Activated naive CD4-positive, alpha-beta T cell treated with anti-CD3 and anti-CD28 coated beads, Interleukin-2, amount 50 U/mL, for 72 hours (primary cell): ENCODE measurements around the gene MR1. TPM values are rescaled to one million over a fixed set of nuclear protein-coding genes. Genes with fewer than 3 reads are reported as not detected.

Experiments
- ATAC-seq, 2 donors: fragments of 150-1000 bp; cut with Tn5 transposase; 2 replicates each; pipeline ENCODE4 v1.10.0; 2021; ENCODE audit warnings: mild to moderate bottlenecking in 2 of 2, moderate library complexity in 2 of 2
- DNase-seq, 2 donors: peaks; one replicate each; pipeline ENCODE4 v3.0.0; 2021 to 2022; ENCODE audit warnings: low spot score in 2 of 2
- H3K27ac Mint-ChIP-seq, 2 donors: one replicate each; pipeline ENCODE4 v1.8.0; 2022; ENCODE audit warnings: mild to moderate bottlenecking in 2 of 2, mixed read lengths in 2 of 2
- H3K36me3 Mint-ChIP-seq, 2 donors: one replicate each; pipeline ENCODE4 v1.8.0; 2022; ENCODE audit warnings: mixed read lengths in 2 of 2
- H3K9me3 Mint-ChIP-seq, 2 donors: one replicate each; pipeline ENCODE4 v1.8.0; 2022; ENCODE audit warnings: mixed read lengths in 2 of 2
- total RNA-seq, 2 donors: library from RNA; stranded (reverse); gene quantifications; one replicate each; pipeline ENCODE4 v1.2.3, GENCODE V29; 2022

MR1 gene
- total RNA-seq, 2 donors from 2014 or later, result 13.5 to 27.4 TPM

DNA sequence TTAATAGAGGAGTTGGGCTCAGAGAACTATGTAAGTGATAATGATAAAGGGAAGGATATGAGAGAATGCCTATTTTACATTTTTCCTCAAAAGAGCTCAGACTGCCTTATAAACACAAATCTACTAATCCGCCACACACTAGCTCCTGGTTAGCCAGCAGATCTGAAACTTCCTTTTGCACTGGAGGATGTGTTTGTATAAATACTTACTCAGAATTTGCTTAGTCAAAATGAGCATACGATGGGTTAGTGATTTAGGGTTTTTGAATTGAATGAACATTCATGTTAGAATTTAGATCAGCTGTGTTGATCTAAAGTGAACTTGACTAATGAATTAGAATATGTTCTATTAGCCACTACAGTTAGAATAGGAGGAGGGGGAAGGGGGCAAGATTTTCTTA lies 45.6 kb downstream of the MR1 start:
- Mint-ChIP-seq H3K36me3 (no peaks in the 10 kb centered on the region), H3K9me3 (no peaks in the 10 kb centered on the region), H3K27ac (no peak overlapping the region)
- DNase-seq (no peak), ATAC-seq (peak in 1 of 2 donors; percentile 72)

DNA sequence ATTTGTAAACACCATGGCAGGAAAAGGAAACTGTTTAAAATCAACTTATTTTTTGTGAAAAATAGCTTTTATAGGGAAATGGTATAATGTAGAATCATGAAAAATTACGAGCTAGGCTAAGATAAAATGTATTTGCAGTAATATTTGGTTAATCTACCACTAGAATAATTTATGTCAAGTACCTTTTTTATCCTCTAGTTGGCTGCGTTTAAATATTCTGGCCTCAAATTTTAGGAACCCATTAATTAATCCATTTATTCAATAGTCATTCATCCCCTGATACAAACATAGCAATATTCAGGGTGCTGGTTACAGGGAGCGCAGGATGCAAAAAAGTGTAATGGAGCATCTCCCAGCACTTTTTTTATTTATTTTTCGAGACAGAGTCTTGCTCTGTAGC lies 46.1 kb downstream of the MR1 start:
- ATAC-seq (no peak), DNase-seq (no peak)
- Mint-ChIP-seq H3K9me3 (no peaks in the 10 kb centered on the region), H3K36me3 (no peaks in the 10 kb centered on the region), H3K27ac (no peak overlapping the region)

DNA sequence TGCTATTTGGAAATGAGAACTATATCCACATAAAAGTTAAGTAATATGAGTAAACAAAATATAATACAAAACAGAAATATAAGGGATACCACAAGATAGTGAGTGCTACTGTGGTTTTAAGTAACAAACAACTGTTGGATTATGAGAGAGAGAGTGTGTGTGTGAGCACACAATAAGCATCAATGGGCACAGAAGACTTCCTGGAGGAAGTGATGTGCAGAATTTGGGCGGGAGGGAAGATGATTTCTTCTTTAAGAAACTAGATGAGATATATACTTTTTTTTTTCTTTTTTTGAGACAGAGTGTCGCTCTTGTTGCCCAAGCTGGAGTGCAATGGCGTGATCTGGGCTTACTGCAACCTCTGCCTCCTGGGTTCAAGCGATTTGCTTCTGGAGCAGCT lies 46.8 kb downstream of the MR1 start:
- DNase-seq (no peak), ATAC-seq (no peak)
- no peak overlapping the region for H3K27ac Mint-ChIP-seq
- H3K9me3 Mint-ChIP-seq, result no peaks in the 10 kb centered on the region
- no peaks in the 10 kb centered on the region for H3K36me3 Mint-ChIP-seq

DNA sequence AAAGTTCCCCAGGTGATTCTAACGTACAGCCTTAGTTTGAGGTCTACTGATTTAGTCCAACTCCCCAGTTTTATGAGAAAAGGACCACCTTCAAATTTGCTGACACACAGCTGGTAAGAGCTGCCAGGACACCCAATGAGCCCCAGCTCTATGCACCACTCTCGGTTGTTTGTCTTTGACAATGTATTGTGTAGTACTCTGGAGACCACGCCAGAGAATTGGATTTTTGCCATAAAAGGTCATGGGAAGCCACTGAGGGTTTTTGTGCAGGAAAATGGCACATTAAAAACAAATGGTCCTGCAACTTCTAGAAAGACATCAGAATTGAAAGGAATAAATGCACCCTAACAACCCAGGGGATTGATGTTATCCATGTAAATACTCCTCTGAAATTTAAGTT lies 47.6 kb downstream of the MR1 start:
- DNase-seq (no peak), ATAC-seq (no peak)
- Mint-ChIP-seq H3K36me3 (no peaks in the 10 kb centered on the region), H3K9me3 (no peaks in the 10 kb centered on the region), H3K27ac (no peak overlapping the region)

DNA sequence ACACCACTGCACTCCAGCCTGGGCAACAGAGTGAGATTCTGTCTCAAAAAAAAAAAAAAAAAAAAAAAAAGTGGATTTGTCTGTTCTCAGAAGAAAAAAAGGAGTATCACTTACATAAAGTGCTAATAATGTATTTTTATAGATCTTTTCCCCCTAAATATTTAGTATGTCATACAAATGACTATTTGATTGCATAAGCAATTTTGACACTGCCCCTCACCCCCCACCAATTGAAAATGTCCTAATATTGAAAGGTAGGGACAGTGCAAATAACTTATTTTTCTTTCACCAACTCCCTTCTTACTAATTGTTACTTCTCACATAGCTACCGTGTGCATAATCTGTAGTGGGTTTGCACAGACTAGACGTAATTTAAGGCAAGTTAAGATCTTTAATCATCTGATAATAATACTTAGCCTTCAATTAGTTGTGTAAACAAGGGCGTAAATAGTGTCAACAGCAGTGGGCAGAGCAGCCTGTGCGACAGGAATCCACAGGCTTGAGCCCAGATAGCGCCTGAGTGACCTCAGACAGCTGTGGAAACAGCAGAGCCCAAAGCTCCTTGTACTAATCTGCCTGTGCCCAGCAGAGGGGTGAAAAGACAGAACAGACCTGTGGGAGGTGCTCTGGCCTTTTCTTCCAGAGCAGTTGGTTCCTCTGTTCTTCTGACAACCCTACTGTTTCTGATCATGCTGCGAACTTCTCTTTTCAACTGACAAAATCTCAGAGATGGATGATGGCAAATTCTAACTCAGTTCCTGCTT lies 50.2 kb downstream of the MR1 start:
- ATAC-seq (peak; percentile 26 to 36), DNase-seq (peak in 1 of 2 donors; percentile 47)
- Mint-ChIP-seq H3K36me3 (peaks cover 0 to 9% of the 10 kb centered on the region in 2 donors), H3K27ac (no peak overlapping the region), H3K9me3 (no peaks in the 10 kb centered on the region)

DNA sequence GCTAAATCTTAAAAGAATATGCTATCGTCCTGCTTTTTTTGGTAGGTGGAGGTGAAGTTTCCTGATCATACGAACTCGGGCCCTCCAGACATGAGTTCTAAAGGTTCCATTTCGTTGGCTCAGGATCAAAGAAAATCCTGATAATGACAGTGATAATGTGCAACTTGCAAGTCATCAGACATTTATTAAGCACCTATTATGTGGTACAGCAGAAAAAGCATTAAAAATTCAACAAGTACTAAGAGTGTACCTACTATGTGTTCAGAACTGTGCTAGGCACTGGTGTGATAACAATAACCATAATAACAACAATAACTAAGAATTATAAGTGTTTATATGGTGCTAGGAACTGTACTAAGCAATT lies 50.8 kb downstream of the MR1 start:
- Mint-ChIP-seq H3K9me3 (no peaks in the 10 kb centered on the region), H3K27ac (no peak overlapping the region), H3K36me3 (peaks cover 2 to 12% of the 10 kb centered on the region in 2 donors)
- ATAC-seq (no peak), DNase-seq (no peak)

DNA sequence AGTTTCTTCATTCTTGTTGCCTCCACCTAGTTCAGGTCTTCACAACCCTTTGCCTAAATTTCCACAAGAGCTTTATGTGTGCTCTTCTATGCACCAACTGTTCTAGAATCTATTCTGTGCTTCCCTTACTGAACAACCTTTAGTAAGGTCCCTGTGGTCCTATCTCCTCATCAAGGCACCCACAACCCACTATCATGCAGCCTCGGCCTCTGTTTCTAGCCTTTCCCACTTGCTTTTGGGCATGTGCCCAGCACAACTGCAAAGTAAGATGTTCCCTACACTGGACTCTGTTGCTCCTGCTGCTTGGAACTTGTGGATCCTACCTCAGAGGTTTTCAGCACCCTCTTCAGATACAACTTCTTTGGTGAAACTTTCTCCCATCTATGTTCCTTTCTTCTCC lies 52.3 kb downstream of the MR1 start:
- ATAC-seq (no peak), DNase-seq (no peak)
- no peaks in the 10 kb centered on the region for H3K9me3 Mint-ChIP-seq
- H3K27ac Mint-ChIP-seq, result no peak overlapping the region
- peaks cover 15 to 27% of the 10 kb centered on the region in 2 donors for H3K36me3 Mint-ChIP-seq

DNA sequence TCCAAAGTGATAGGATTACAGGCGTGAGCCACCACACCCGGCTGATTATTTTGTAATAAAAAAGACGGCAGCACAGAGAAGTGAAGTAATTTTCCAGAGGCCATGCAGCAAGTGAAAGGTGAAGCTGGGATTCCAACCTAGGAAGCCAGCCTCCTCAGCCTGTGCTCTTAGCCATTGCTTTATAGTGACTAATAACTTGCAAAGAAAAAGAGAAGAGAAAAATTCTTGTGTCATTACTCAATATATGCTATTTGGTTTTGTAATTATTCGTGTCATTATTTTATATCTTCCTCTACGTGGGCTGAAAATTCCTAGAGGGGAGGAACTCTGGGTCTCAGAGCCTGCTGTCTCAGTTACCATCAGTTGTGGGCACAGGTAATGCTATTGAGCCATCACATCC lies 53.1 kb downstream of the MR1 start:
- no peaks in the 10 kb centered on the region for H3K9me3 Mint-ChIP-seq
- DNase-seq, result no peak
- H3K36me3 Mint-ChIP-seq, result peaks cover 23 to 35% of the 10 kb centered on the region in 2 donors
- peak overlapping the region in 1 of 2 donors; percentile 100 for H3K27ac Mint-ChIP-seq
- ATAC-seq, result no peak

DNA sequence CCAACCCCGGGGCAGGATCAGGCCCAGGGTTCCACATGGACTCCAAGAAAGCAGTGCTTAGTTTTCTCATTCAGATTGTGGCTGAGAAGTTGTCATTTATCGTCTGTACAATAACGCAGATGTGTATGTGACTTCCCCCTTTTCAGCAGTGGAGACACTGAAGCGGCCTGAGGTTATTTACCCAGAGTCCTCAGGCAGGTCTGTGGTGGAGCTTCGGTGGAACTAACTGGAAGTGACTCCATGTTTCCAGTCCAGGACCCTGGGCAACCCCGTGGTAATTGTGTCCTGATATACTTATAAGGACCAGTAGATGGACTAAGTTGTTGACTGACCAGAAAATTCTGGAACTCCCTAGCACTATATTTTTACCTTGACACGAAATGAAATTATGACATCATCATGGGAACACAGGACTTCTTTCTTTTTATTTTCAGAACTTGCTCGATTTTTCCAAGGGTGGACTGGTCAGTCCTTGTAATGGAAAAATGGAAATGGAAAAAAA lies 53.7 kb downstream of the MR1 start:
- ATAC-seq (no peak), DNase-seq (no peak)
- peak overlapping the region in 1 of 2 donors; percentile 100 for H3K27ac Mint-ChIP-seq
- H3K36me3 Mint-ChIP-seq, result peaks cover 28 to 41% of the 10 kb centered on the region in 2 donors
- H3K9me3 Mint-ChIP-seq, result no peaks in the 10 kb centered on the region

DNA sequence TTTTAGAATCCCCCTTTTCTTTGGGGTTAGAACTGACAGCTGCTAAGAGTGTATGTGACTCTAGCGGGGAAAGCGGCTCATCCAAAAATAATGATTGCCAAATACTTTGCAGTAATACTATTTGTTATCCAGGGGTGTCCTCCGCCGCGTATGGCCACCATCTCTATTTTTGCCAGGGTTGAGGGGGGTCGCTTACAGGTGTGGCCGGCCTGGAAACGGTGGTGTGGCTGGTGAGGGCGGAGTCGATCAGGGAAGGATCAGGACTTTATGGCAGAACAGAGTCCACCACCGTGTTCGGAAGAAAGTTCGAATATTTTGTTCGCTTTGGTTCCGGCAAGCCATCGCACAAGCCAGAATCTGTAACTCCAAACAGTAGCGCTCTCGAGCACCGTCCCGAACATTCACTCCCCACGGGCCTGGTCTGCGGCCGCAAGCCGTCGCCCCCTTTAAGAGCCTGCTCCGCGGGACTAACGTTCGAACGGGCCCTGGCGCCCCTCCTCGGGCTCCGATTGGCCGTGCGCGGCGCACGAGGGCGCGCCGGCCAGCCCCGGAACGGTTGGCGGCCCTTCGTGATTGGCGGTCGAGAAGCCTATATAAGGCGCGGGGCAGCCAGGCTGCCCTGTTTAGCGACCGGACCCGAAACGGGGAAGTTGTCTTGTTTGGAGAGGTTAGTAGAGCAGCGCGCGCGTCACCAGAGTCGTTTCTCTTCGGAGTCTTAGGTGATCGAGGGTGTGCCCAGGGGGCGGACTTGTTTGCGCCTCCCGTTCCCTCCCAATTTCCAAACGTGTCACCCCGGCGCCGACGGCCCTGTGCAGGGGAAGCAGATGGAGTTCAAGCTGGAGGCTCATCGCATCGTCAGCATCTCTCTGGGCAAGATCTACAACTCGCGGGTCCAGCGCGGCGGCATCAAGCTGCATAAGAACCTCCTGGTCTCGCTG lies 54.6 kb downstream of the MR1 start, which contains the start of gene IER5:
Gene IER5, plus strand, starts transcription at position 622 of the 938 bp plus-strand sequence. Its CDS starts 203 bp downstream, at position 825.
- DNase-seq (peak; percentile 96 to 98), ATAC-seq (peak; percentile 75)
- H3K9me3 Mint-ChIP-seq, result no peaks in the 10 kb centered on the region
- peaks cover 37 to 49% of the 10 kb centered on the region in 2 donors for H3K36me3 Mint-ChIP-seq
- peak within 1 kb of the TSS; percentile 99 to 100 for H3K27ac Mint-ChIP-seq

DNA sequence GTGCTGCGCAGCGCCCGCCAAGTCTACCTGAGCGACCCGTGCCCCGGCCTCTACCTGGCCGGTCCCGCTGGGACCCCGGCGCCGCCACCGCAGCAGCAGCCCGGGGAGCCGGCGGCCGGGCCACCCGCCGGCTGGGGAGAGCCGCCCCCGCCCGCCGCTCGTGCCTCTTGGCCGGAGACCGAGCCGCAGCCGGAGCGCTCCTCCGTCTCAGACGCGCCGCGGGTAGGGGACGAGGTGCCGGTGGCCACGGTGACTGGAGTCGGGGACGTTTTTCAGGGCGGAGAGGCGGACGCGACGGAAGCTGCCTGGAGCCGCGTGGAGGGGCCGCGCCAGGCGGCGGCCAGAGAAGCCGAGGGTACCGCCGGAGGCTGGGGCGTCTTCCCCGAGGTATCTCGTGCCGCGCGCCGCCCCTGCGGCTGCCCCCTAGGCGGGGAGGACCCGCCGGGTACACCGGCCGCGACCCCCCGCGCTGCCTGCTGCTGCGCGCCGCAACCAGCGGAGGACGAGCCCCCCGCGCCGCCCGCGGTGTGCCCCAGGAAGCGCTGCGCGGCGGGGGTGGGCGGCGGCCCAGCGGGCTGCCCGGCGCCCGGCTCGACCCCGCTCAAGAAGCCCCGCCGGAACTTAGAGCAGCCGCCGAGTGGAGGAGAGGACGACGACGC lies 55.4 kb downstream of the MR1 start:
- Mint-ChIP-seq H3K36me3 (peaks cover 40 to 50% of the 10 kb centered on the region in 2 donors), H3K9me3 (no peaks in the 10 kb centered on the region), H3K27ac (peak overlapping the region; percentile 99 to 100)
- DNase-seq (peak; percentile 45 to 65), ATAC-seq (peak; percentile 9 to 10)

DNA sequence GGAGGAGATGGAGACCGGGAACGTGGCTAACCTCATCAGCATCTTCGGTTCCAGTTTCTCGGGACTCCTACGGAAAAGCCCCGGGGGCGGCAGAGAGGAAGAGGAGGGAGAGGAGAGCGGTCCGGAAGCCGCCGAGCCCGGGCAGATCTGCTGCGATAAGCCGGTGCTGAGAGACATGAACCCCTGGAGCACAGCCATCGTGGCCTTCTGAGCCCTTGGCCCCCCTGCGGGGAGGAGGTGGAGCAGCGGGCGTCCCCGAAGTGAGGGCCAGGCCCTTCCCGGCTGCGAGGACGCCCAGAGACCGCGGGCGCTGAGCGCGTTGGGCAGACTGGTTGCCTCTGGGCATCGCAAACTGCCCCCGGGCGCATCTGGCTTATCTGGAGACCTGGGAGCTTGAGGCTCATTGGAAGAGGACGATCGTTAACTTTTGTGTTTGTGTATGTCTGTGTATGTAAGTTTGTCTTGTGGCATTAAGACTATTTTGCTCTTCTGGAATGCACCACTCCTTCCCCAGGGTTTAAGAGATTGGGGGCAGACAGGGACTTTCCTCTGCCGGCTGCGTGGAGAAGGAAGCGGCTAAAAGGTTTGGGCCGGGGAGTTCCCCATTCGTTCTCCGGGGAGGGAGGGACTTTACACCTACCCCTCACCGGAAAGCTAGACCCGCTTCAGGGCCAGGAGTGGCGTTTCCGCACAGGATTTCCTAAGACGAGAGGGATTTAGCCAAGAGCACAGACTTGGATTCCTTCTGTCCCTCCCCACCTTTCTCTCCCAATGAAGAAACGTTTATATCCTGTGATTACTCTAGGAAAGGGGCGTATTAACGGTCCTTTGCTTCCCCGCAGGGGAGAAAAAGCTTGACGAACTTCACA lies 56.1 kb downstream of the MR1 start:
- peak; percentile 72 to 84 for DNase-seq
- ATAC-seq, result peak; percentile 47 to 62
- no peaks in the 10 kb centered on the region for H3K9me3 Mint-ChIP-seq
- peak overlapping the region; percentile 98 to 100 for H3K27ac Mint-ChIP-seq
- H3K36me3 Mint-ChIP-seq, result peaks cover 45 to 54% of the 10 kb centered on the region in 2 donors

DNA sequence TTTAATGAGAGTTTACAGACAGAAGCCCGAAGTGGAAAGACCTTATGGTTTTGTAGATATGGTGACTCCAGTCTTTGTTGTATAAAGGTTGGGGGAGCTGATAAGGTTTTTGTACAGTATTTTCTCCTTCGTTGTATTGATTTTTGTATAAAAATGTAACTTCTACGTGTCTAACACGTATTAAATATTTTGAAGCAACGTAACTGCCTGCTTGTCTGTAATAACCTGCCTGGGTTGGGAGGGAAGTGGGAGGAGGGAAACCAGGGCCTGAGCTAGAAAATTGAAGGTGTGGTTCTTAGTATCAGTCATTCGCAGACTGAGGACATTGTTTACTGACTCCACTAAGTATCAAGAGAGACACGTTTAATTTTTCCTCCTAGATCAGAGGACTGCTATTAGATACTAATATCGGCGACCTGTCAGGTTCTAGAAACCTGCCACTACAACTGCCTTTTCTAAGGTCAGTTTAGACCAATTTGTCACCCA lies 56.9 kb downstream of the MR1 start:
- Mint-ChIP-seq H3K27ac (peak overlapping the region; percentile 98 to 100), H3K36me3 (peaks cover 45 to 54% of the 10 kb centered on the region in 2 donors), H3K9me3 (no peaks in the 10 kb centered on the region)
- DNase-seq, result peak in 1 of 2 donors; percentile 49
- peak; percentile 30 to 44 for ATAC-seq

DNA sequence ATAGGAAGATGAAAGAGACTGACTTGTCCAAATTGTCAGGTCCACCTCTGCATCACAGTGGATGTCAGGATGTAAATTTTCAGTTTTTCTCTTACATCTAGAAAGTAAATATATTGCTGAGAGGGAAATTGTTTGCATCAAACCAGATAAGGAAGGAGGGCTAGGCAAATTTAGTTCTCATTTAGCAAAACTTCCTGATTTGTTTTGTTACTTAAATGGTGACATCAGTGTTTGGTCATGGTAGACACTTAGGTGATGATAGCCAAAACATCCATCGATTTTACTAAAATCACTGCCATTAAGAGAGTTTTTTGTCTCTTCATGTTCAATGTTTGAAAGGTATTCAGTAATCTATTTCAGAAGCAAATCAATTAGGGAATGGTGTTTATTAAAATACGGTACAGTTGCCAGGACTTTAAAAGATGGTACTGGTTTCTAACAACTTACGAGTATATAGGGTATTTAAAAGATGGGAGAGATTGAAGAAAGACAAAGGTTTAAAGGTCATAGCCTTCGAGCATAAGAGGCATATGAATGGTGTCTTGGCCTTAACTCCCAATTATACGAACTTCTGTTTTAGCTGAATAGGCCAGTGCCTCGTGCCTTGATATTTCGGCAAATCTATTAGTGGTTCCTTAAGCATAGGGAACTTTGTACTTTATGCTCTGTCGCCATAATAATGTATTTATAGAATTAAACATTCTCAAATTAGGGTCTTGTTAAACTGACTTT lies 57.7 kb downstream of the MR1 start:
- DNase-seq, result no peak
- peaks cover 45 to 54% of the 10 kb centered on the region in 2 donors for H3K36me3 Mint-ChIP-seq
- H3K27ac Mint-ChIP-seq, result peak overlapping the region; percentile 98 to 100
- ATAC-seq, result no peak
- H3K9me3 Mint-ChIP-seq, result no peaks in the 10 kb centered on the region

DNA sequence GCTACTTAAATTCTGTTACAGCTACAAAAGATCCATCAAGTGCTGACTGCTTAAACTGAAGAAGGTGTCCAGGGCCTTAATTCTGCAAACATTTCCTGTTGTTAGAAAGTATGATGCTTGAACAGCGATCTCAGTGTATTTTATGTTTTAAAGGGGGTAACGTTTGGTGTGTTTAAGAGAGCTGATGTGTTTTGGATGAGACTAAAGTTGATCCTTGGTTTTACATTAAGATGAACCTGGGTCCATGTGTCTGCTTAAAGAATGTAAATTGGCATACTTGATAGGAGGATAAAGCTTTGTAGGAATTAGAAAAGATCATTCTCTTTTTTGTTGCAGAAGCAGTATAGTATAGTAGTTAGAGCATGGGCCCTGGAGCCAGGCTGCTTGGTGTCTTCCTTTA lies 58.3 kb downstream of the MR1 start:
- H3K36me3 Mint-ChIP-seq, result peaks cover 45 to 54% of the 10 kb centered on the region in 2 donors
- ATAC-seq, result no peak
- no peak for DNase-seq
- no peaks in the 10 kb centered on the region for H3K9me3 Mint-ChIP-seq
- H3K27ac Mint-ChIP-seq, result peak overlapping the region in 1 of 2 donors; percentile 100
